Measurements from ENCODE around the gene COL11A2. TPM values are rescaled to one million over a fixed set of nuclear protein-coding genes. Genes with fewer than 3 reads are reported as not detected.

COL11A2 gene
- total RNA-seq, 1 experiment from 2014 or later: 3.7 TPM

DNA sequence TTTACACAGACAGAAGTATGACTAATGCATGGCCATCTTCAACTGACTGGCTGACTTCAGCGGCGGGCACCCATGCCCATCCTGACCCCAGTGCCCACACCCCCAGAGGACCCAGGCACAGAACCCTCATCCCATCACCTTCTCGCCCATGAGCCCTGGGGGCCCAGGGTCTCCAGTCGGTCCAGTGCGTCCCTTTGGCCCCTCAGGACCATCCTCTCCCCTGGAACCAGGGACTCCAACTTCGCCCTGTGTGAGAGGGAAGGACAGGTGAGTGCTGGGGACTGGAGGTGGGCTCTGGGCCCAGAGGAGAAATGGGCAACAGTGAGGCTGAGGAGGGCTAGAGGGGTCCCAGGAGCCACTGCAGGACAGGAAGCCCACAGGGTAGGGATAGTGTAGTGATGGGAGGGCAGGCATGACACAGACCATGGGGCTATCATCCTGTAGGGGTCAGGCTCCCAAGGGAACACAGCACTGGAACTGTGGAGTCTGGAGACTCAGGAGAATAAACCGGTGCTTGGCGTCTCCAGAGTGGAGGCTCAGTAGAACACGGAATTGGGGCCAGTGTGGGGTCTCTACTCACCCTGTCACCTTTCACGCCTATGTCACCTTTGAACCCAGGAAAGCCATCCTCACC lies 16.7 kb downstream of the COL11A2 start:
- Mint-ChIP-seq H3K4me3 (no peak overlapping the region), H3K9me3 (no peaks in the 10 kb centered on the region), H3K36me3 (no peaks in the 10 kb centered on the region), H3K27ac (no peak overlapping the region), H3K4me1 (0 out of 2 replicates have a peak, but pooled peaks cover 3% of the 10 kb centered on the region), H3K27me3 (ENCODE audit: low read depth) (peaks cover 11% of the 10 kb centered on the region; the same call in 1 of the 2 replicates)
- DNase-seq (ENCODE audit: low spot score): no peak
- ATAC-seq: peak; percentile 63
- TF ChIP-seq, protein P1, sequence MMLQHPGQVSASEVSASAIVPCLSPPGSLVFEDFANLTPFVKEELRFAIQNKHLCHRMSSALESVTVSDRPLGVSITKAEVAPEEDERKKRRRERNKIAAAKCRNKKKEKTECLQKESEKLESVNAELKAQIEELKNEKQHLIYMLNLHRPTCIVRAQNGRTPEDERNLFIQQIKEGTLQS (CRISPR knock-in tag; conservative IDR thresholded peaks at IDR 0.05): no peak
- TF ChIP-seq IRF2 (CRISPR knock-in tag; IDR thresholded peaks at IDR 0.05; ENCODE audit: borderline replicate concordance, low read depth): no peak
- ChIA-PET POLR2A (no interaction called here), CTCF (interaction anchor here (1.1 to 3.5 kb wide), 3 partner anchors 14 to 73 kb away, joined by 3 to 55 read pairs (median 4); no protein-coding TSS in a partner anchor)

DNA sequence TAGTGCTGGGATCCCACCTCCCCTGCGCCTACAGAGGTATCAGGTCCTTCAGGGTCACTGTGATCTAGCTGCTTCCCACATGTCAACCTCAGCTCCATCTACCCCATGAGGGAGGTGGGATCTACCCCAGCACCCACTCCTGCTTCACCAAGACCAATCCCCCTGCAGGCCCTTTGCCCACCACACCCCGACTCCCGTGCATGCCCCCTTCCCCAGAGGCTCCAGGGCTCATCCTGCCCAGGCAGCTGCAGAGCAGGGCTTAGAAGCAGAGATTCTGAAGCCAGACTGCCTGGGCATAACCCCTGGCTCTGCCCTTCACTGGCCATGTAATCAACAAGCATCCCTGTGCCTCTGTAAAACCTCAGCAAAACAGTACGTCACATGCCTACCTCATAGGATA lies 17.5 kb downstream of the COL11A2 start:
- H3K27me3 Mint-ChIP-seq (ENCODE audit: low read depth): peaks cover 7% of the 10 kb centered on the region; the same call in 1 of the 2 replicates
- no peaks in the 10 kb centered on the region for H3K36me3 Mint-ChIP-seq
- ChIA-PET POLR2A (no interaction called here), CTCF (interaction anchor here (0.6 to 3.5 kb wide), 4 partner anchors 13 to 95 kb away, joined by 3 to 55 read pairs (median 9); no protein-coding TSS in a partner anchor)
- H3K4me3 Mint-ChIP-seq: no peak overlapping the region
- DNase-seq (ENCODE audit: low spot score) (no peak), ATAC-seq (no peak)
- TF ChIP-seq IRF2 (CRISPR knock-in tag; IDR thresholded peaks at IDR 0.05; ENCODE audit: borderline replicate concordance, low read depth) (no peak), ZNF121 (CRISPR knock-in tag; IDR thresholded peaks at IDR 0.05) (no peak), NFE2L1 (CRISPR knock-in tag; IDR thresholded peaks at IDR 0.05) (no peak), PRRX2 (CRISPR knock-in tag; IDR thresholded peaks at IDR 0.05) (no peak), SP1 (CRISPR knock-in tag; conservative IDR thresholded peaks at IDR 0.05) (no peak), MXD4 (CRISPR knock-in tag; IDR thresholded peaks at IDR 0.05; ENCODE audit: borderline replicate concordance) (no peak), ESRRA (CRISPR knock-in tag; IDR thresholded peaks at IDR 0.05; ENCODE audit: borderline replicate concordance) (no peak), GTF2I (CRISPR knock-in tag; conservative IDR thresholded peaks at IDR 0.05) (no peak), CREB1 (CRISPR knock-in tag; IDR thresholded peaks at IDR 0.05) (no peak), GABPB1 (CRISPR knock-in tag; IDR thresholded peaks at IDR 0.05) (no peak)
- TF ChIP-seq, protein P2, sequence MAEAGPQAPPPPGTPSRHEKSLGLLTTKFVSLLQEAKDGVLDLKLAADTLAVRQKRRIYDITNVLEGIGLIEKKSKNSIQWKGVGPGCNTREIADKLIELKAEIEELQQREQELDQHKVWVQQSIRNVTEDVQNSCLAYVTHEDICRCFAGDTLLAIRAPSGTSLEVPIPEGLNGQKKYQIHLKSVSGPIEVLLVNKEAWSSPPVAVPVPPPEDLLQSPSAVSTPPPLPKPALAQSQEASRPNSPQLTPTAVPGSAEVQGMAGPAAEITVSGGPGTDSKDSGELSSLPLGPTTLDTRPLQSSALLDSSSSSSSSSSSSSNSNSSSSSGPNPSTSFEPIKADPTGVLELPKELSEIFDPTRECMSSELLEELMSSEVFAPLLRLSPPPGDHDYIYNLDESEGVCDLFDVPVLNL (CRISPR knock-in tag; IDR thresholded peaks at IDR 0.05; ENCODE audit: borderline replicate concordance, low read depth): no peak
- TF ChIP-seq, protein P3, sequence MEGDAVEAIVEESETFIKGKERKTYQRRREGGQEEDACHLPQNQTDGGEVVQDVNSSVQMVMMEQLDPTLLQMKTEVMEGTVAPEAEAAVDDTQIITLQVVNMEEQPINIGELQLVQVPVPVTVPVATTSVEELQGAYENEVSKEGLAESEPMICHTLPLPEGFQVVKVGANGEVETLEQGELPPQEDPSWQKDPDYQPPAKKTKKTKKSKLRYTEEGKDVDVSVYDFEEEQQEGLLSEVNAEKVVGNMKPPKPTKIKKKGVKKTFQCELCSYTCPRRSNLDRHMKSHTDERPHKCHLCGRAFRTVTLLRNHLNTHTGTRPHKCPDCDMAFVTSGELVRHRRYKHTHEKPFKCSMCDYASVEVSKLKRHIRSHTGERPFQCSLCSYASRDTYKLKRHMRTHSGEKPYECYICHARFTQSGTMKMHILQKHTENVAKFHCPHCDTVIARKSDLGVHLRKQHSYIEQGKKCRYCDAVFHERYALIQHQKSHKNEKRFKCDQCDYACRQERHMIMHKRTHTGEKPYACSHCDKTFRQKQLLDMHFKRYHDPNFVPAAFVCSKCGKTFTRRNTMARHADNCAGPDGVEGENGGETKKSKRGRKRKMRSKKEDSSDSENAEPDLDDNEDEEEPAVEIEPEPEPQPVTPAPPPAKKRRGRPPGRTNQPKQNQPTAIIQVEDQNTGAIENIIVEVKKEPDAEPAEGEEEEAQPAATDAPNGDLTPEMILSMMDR (IDR thresholded peaks at IDR 0.05): no peak
- TF ChIP-seq, protein P4, sequence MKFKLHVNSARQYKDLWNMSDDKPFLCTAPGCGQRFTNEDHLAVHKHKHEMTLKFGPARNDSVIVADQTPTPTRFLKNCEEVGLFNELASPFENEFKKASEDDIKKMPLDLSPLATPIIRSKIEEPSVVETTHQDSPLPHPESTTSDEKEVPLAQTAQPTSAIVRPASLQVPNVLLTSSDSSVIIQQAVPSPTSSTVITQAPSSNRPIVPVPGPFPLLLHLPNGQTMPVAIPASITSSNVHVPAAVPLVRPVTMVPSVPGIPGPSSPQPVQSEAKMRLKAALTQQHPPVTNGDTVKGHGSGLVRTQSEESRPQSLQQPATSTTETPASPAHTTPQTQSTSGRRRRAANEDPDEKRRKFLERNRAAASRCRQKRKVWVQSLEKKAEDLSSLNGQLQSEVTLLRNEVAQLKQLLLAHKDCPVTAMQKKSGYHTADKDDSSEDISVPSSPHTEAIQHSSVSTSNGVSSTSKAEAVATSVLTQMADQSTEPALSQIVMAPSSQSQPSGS (CRISPR knock-in tag; IDR thresholded peaks at IDR 0.05; ENCODE audit: borderline replicate concordance, low read depth): no peak
- TF ChIP-seq, protein P5, sequence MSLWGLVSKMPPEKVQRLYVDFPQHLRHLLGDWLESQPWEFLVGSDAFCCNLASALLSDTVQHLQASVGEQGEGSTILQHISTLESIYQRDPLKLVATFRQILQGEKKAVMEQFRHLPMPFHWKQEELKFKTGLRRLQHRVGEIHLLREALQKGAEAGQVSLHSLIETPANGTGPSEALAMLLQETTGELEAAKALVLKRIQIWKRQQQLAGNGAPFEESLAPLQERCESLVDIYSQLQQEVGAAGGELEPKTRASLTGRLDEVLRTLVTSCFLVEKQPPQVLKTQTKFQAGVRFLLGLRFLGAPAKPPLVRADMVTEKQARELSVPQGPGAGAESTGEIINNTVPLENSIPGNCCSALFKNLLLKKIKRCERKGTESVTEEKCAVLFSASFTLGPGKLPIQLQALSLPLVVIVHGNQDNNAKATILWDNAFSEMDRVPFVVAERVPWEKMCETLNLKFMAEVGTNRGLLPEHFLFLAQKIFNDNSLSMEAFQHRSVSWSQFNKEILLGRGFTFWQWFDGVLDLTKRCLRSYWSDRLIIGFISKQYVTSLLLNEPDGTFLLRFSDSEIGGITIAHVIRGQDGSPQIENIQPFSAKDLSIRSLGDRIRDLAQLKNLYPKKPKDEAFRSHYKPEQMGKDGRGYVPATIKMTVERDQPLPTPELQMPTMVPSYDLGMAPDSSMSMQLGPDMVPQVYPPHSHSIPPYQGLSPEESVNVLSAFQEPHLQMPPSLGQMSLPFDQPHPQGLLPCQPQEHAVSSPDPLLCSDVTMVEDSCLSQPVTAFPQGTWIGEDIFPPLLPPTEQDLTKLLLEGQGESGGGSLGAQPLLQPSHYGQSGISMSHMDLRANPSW (CRISPR knock-in tag; conservative IDR thresholded peaks at IDR 0.05; ENCODE audit: low read depth): no peak
- TF ChIP-seq, protein P6, sequence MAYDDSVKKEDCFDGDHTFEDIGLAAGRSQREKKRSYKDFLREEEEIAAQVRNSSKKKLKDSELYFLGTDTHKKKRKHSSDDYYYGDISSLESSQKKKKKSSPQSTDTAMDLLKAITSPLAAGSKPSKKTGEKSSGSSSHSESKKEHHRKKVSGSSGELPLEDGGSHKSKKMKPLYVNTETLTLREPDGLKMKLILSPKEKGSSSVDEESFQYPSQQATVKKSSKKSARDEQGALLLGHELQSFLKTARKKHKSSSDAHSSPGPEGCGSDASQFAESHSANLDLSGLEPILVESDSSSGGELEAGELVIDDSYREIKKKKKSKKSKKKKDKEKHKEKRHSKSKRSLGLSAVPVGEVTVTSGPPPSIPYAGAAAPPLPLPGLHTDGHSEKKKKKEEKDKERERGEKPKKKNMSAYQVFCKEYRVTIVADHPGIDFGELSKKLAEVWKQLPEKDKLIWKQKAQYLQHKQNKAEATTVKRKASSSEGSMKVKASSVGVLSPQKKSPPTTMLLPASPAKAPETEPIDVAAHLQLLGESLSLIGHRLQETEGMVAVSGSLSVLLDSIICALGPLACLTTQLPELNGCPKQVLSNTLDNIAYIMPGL (CRISPR knock-in tag; IDR thresholded peaks at IDR 0.05): no peak
- 0 out of 2 replicates have a peak, but pooled peaks cover 3% of the 10 kb centered on the region for H3K4me1 Mint-ChIP-seq
- no peaks in the 10 kb centered on the region for H3K9me3 Mint-ChIP-seq
- no peak overlapping the region; the same call in 1 of the 2 replicates for H3K27ac Mint-ChIP-seq
